ENCODE data around the gene ARL3. TPM values are rescaled to one million over a fixed set of nuclear protein-coding genes. Genes with fewer than 3 reads are reported as not detected.

The ARL3 gene
- total RNA-seq, 1 experiment from 2014 or later = 12.1 TPM

DNA sequence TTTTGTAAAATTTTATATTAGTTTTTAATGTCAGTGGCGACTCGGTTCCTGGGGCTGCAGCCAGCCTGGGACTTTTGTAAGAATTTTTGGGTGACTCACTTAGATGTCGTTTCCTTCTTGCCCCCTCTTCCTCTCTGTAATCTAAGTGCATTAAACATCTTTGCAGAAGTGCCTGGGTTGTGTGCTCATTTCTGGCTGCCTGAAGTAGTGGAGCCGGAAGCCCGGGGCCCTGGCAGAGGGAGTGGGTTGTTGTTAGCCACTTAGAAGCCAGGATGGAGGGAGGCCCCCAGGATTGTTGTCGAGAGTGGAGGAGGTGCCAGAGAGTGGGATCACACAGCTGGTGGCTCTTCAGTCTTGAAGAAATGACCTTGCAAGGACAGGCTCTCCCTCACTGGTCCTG lies 80.9 kb downstream of the ARL3 start:
- no peak overlapping the region for H3K4me3 ChIP-seq

DNA sequence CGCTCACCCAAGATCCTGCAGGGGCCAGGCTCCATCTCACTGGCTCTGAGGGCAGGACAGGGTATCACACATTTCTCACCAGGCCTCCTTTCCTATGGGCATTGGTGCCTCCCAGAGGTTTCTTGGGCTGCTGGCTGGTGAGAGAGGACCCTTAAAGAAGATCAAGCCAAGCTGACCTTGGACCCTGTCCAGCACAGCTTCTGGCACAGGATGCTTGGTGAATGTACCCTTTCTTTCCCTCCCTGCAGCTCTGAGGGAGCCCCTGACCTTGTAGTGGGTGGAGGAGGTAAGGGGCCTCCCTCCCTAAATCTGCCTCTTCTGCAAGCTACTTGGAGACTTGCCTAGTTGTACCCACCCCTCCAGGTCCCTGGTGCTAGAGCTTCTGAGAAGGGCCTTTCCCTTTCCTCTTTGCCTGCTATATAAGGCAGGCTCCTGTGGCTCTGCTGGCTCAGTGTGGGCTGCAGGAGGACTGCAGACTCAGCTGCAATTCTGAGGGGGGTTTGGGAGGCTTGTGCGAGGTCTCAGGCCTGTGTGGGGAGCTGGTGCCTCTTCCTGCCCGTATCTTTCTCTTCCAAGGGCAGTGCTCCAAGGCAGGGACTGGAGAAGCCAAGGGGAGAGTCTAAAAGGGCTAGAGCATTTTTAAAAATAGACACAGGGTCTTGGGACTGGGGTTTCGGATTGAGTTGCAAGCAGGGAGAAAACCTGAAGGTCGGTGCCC lies 81.6 kb downstream of the ARL3 start:
- H3K4me1 ChIP-seq (replicated peaks) = peaks cover 75% of the 10 kb centered on the region
- H3K4me3 ChIP-seq = no peak overlapping the region
- H3K9me3 ChIP-seq (replicated peaks) = no peaks in the 10 kb centered on the region
- no peak for DNase-seq (ENCODE audit: low read depth in 1 of 2, low spot score in 2 of 2)
- H3K27me3 ChIP-seq (replicated peaks) = no peaks in the 10 kb centered on the region
- peak overlapping the region; percentile 59 for H3K27ac ChIP-seq
- H3K36me3 ChIP-seq = no peaks in the 10 kb centered on the region

More for the DNA sequence above, 80.9 kb downstream of the ARL3 start:
- Histone ChIP-seq H3K4me1 (replicated peaks) (peaks cover 67% of the 10 kb centered on the region), H3K36me3 (no peaks in the 10 kb centered on the region), H3K9me3 (replicated peaks) (no peaks in the 10 kb centered on the region), H3K27me3 (replicated peaks) (no peaks in the 10 kb centered on the region), H3K27ac (peak overlapping the region; percentile 59)
- DNase-seq (ENCODE audit: low read depth in 1 of 2, low spot score in 2 of 2) = peak; percentile 61 to 76

- Histone ChIP-seq H3K4me3 (no peak overlapping the region), H3K36me3 (no peaks in the 10 kb centered on the region), H3K27me3 (replicated peaks) (no peaks in the 10 kb centered on the region), H3K9me3 (replicated peaks) (no peaks in the 10 kb centered on the region), H3K27ac (no peak overlapping the region), H3K4me1 (replicated peaks) (peaks cover 83% of the 10 kb centered on the region)
- DNase-seq (ENCODE audit: low read depth in 1 of 2, low spot score in 2 of 2) = no peak
These were observed 82.4 kb downstream of the ARL3 start for GRCh38 chr10:102631525-102632393.

DNA sequence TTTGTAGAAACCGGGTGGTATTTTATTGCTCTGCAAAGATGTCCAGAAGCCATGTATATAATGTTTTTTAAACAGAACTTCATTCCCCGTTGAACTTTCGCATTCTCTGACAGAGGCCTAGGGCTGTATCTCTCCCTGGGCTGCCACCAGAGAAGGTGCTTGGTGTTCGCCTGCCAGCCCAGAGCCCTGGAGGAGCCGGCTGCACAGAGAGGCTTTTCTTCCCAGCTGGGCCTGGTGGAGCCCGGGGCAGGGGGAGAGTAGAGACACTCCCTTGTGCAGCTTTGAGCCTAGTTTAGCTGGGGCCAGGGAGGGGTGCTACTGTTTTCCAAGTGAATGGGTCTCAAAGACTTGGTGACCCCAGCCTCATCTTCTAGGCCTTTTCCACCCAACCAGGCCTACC lies 83.5 kb downstream of the ARL3 start:
- Histone ChIP-seq H3K9me3 (replicated peaks) (no peaks in the 10 kb centered on the region), H3K4me1 (replicated peaks) (peaks cover 94% of the 10 kb centered on the region), H3K4me3 (no peak overlapping the region), H3K36me3 (no peaks in the 10 kb centered on the region), H3K27ac (peak overlapping the region; percentile 99), H3K27me3 (replicated peaks) (no peaks in the 10 kb centered on the region)
- DNase-seq (ENCODE audit: low read depth in 1 of 2, low spot score in 2 of 2) = no peak

- Histone ChIP-seq H3K27ac (peak overlapping the region; percentile 99), H3K4me3 (no peak overlapping the region), H3K27me3 (replicated peaks) (no peaks in the 10 kb centered on the region), H3K4me1 (replicated peaks) (peaks cover 97% of the 10 kb centered on the region), H3K36me3 (no peaks in the 10 kb centered on the region), H3K9me3 (replicated peaks) (no peaks in the 10 kb centered on the region)
- DNase-seq (ENCODE audit: low read depth in 1 of 2, low spot score in 2 of 2) = peak; percentile 91 to 97
These were observed 84.3 kb downstream of the ARL3 start for GRCh38 chr10:102629661-102630614.

DNA sequence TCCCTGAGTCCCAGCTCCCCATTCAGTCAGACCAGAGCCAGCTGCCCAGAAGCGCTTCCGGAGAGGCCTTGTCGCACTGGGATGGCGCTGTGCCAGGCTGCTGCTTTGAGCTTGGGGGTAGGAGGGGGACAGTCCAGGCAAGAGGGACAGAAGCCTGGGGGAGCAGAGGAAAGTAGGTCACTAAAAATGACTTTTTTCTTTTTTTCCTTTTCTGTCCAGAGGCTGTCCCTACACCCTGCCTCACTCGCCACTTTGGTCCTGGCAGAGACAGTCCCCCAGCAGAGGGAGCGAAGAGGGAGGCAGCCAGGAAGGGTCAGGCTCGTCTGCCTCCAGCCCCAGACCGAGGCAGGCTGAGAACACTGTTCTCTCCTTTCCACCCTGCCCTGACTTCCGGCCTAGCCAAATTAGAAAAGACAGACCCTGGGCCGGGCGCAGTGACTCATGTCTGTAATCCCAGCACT lies 85.7 kb downstream of the ARL3 start:
- no peaks in the 10 kb centered on the region for H3K27me3 ChIP-seq (replicated peaks)
- no peak overlapping the region for H3K4me3 ChIP-seq
- peak; percentile 78 for DNase-seq (ENCODE audit: low read depth in 1 of 2, low spot score in 2 of 2)
- peak overlapping the region; percentile 99 for H3K27ac ChIP-seq
- peaks cover 100% of the 10 kb centered on the region for H3K4me1 ChIP-seq (replicated peaks)
- H3K36me3 ChIP-seq = peaks cover 4% of the 10 kb centered on the region; the same call in 1 of the 2 replicates
- H3K9me3 ChIP-seq (replicated peaks) = no peaks in the 10 kb centered on the region

DNA sequence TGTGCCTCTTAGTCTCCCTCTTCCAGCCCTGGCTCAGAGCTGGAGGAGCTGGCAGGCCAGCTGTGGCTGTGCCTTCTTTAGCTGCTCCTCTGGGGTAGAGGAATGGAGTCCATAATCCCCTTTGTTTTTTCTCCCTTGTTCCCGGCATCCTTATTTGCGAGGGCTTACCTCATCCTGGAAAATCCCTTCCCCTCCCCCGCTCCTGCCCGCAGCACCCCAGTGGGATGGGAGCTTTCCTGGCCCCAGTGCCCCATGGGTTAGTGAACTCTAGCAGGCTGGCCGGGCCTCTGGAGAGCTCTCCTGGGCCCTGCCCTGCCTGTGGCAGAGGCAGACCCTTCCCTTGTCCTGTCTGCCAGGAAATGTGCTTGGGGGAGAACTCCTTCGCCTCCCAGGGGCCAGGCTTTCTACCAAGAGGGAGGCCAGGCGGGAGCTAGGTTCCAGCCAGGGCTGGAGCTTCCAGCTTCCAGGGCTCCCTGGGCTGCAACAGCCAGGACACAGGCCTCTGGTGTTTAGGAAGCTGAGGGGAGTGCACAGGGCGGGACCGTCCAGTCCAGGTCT lies 86.4 kb downstream of the ARL3 start:
- Histone ChIP-seq H3K4me1 (replicated peaks) (peaks cover 99% of the 10 kb centered on the region), H3K4me3 (no peak overlapping the region), H3K9me3 (replicated peaks) (no peaks in the 10 kb centered on the region), H3K36me3 (peaks cover 6% of the 10 kb centered on the region; the same call in 1 of the 2 replicates), H3K27ac (peak overlapping the region; percentile 99), H3K27me3 (replicated peaks) (no peaks in the 10 kb centered on the region)
- DNase-seq (ENCODE audit: low read depth in 1 of 2, low spot score in 2 of 2) = peak; percentile 93

DNA sequence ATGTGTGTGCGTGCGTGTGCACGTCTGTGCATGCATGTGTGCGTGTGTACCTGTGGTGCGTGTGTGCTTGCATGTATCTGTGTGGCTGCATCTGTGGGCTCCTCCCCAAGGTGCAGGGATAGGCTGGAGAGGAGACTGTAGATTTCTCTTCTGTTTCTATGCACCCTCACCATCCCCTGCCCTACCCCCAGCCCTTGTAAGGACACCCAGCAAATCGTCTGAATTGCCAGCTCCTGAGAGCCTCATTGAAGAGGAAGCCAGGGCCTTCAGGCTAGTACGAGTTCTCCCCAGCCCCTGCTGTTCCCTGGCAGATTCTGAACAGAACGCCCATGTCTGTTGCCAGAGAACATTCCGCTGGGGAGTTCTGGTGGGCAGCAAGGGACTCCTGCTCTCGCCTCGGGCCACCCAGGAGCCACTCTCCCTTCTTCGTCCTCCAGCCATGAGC lies 86.9 kb downstream of the ARL3 start:
- Histone ChIP-seq H3K9me3 (replicated peaks) (no peaks in the 10 kb centered on the region), H3K27me3 (replicated peaks) (no peaks in the 10 kb centered on the region), H3K4me3 (no peak overlapping the region), H3K27ac (peak overlapping the region; percentile 99), H3K4me1 (replicated peaks) (peaks cover 97% of the 10 kb centered on the region), H3K36me3 (peaks cover 6% of the 10 kb centered on the region; the same call in 1 of the 2 replicates)
- DNase-seq (ENCODE audit: low read depth in 1 of 2, low spot score in 2 of 2) = no peak

- no peak overlapping the region for H3K4me3 ChIP-seq
- H3K36me3 ChIP-seq = peaks cover 9% of the 10 kb centered on the region; the same call in 1 of the 2 replicates
- H3K27ac ChIP-seq = peak overlapping the region; percentile 99
- no peaks in the 10 kb centered on the region for H3K27me3 ChIP-seq (replicated peaks)
- H3K4me1 ChIP-seq (replicated peaks) = peaks cover 97% of the 10 kb centered on the region
- DNase-seq (ENCODE audit: low read depth in 1 of 2, low spot score in 2 of 2) = no peak
- H3K9me3 ChIP-seq (replicated peaks) = no peaks in the 10 kb centered on the region
These were observed 88.0 kb downstream of the ARL3 start for GRCh38 chr10:102626026-102626685.

- Histone ChIP-seq H3K4me3 (no peak overlapping the region), H3K9me3 (replicated peaks) (no peaks in the 10 kb centered on the region), H3K36me3 (peaks cover 9% of the 10 kb centered on the region; the same call in 1 of the 2 replicates), H3K4me1 (replicated peaks) (peaks cover 92% of the 10 kb centered on the region), H3K27me3 (replicated peaks) (no peaks in the 10 kb centered on the region), H3K27ac (peak overlapping the region; percentile 99)
- DNase-seq (ENCODE audit: low read depth in 1 of 2, low spot score in 2 of 2) = peak; percentile 86 to 89
These were observed 89.2 kb downstream of the ARL3 start for GRCh38 chr10:102624751-102625645.

- Histone ChIP-seq H3K9me3 (replicated peaks) (no peaks in the 10 kb centered on the region), H3K27ac (peak overlapping the region; percentile 99), H3K4me3 (no peak overlapping the region), H3K4me1 (replicated peaks) (peaks cover 83% of the 10 kb centered on the region), H3K36me3 (peaks cover 9% of the 10 kb centered on the region), H3K27me3 (replicated peaks) (no peaks in the 10 kb centered on the region)
- no peak for DNase-seq (ENCODE audit: low read depth in 1 of 2, low spot score in 2 of 2)
These were observed 90.1 kb downstream of the ARL3 start for GRCh38 chr10:102624094-102624493.

All from SJSA1 (cell line).